ENCODE measurements around the gene PANK2. TPM values are rescaled to one million over a fixed set of nuclear protein-coding genes. Genes with fewer than 3 reads are reported as not detected.
A peak's percentile ranks its signal among the peaks of the same experiment; 100 is the strongest.
"Not testable (repeated sequence)": the region's sequence is repeated elsewhere in the genome, so short reads cannot be mapped to it uniquely, and the experiment has no call there.

PANK2 gene
- total RNA-seq, 4 donors from 2014 or later: 49.0 to 58.1 (median 54.3) TPM

DNA sequence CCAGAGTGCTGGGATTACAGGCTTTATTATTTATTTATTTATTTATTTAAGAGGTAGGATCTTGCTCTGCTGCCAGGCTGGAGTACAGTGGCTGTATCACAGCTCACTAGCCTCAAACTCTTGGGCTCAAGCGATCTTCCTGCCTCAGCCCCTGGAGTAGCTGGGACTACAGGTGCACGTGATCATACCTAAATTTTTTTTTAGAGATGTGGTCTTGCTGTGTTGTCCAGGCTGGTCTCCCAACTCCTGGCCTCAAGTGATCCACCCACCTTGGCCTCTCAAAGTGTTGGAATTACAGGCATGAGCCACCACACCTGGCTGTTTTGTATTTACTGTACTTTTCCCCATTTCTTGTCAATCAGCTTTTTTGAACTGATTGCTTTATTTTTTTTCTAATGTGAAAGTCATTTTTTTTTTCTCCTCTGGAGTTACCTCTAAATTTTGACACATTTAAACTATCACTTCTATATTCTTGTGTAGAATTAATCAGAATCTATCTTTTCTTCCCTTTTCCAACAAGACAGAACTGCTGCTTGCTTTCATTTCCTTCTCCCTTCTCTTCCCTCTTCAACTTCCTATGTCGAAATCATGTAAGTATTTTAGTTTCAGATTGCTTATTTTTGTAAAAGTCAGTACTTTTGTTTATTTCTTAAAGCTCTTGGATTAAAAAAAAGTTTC is 12.0 kb downstream of the PANK2 start:
- 48 to 76% methylated on average over 2 to 3 of the region's 3 CpGs for WGBS, 2 donors (ENCODE audit: low coverage in 1 of 2)
- peaks cover 12 to 98% (median 31%) of the 10 kb centered on the region in 3 donors for H3K4me1 ChIP-seq
- no peak for ATAC-seq
- no peaks in the 10 kb centered on the region for H3K27me3 ChIP-seq
- no peaks in the 10 kb centered on the region for H3K9me3 ChIP-seq
- TF ChIP-seq, protein P1, sequence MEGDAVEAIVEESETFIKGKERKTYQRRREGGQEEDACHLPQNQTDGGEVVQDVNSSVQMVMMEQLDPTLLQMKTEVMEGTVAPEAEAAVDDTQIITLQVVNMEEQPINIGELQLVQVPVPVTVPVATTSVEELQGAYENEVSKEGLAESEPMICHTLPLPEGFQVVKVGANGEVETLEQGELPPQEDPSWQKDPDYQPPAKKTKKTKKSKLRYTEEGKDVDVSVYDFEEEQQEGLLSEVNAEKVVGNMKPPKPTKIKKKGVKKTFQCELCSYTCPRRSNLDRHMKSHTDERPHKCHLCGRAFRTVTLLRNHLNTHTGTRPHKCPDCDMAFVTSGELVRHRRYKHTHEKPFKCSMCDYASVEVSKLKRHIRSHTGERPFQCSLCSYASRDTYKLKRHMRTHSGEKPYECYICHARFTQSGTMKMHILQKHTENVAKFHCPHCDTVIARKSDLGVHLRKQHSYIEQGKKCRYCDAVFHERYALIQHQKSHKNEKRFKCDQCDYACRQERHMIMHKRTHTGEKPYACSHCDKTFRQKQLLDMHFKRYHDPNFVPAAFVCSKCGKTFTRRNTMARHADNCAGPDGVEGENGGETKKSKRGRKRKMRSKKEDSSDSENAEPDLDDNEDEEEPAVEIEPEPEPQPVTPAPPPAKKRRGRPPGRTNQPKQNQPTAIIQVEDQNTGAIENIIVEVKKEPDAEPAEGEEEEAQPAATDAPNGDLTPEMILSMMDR (IDR thresholded peaks at IDR 0.05): no peak
- TF ChIP-seq POLR2AphosphoS5 (IDR thresholded peaks at IDR 0.05): no peak
- TF ChIP-seq EP300 (IDR thresholded peaks at IDR 0.05): no peak
- no peak for TF ChIP-seq POLR2A (IDR thresholded peaks at IDR 0.05)
- peak overlapping the region in 2 of 4 donors; percentile 14 to 59 for H3K27ac ChIP-seq
- peak overlapping the region in 1 of 2 donors; percentile 16 for H3K4me3 ChIP-seq
- H3K36me3 ChIP-seq: no peaks in the 10 kb centered on the region

DNA sequence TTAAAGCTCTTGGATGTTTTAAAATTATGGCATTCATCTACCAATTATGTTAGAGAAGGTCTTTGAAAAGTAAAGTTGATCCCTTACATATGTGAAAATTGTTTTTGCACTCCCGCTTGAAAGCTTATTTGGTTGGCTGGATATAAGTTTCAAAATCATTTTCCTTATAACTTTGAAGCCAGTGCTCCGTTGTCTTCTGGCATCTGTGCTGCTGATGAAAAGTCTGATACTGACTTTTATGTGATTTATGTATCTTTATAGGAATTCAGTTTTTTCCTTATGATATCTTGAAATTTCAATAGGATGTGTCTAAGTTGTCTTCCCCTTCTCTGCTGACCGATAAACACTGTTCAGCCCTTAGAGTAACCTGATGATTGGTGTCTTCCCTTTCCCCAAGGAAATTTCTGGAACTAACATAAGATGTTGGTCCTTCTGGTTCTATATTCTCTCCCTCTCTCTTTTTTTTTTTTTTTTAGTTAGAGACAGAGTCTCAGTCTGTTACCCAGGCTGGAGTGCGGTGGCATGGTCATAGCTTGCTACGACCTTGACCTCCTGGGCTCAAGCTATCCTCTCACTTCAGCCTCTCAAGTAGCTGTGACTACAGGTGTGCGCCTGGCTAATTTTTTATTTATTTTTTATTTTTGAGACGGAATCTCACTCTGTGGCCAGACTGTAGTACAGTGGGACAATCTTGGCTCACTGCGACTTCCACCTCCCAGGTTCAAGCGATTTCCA is 12.7 kb downstream of the PANK2 start:
- TF ChIP-seq POLR2AphosphoS5 (IDR thresholded peaks at IDR 0.05): no peak
- no peak for TF ChIP-seq POLR2A (IDR thresholded peaks at IDR 0.05)
- TF ChIP-seq EP300 (IDR thresholded peaks at IDR 0.05): no peak
- TF ChIP-seq, protein P1 (IDR thresholded peaks at IDR 0.05): no peak
- H3K4me1 ChIP-seq: peaks cover 8 to 96% (median 24%) of the 10 kb centered on the region in 3 donors
- no peaks in the 10 kb centered on the region for H3K27me3 ChIP-seq
- H3K9me3 ChIP-seq: no peaks in the 10 kb centered on the region
- H3K27ac ChIP-seq: peak overlapping the region in 2 of 4 donors; percentile 14 to 59
- ATAC-seq: no peak
- peak overlapping the region in 1 of 2 donors; percentile 16 for H3K4me3 ChIP-seq
- no peaks in the 10 kb centered on the region for H3K36me3 ChIP-seq
- WGBS, 2 donors (ENCODE audit: low coverage in 1 of 2): 65 to 72% methylated on average over 8 to 9 of the region's 9 CpGs

DNA sequence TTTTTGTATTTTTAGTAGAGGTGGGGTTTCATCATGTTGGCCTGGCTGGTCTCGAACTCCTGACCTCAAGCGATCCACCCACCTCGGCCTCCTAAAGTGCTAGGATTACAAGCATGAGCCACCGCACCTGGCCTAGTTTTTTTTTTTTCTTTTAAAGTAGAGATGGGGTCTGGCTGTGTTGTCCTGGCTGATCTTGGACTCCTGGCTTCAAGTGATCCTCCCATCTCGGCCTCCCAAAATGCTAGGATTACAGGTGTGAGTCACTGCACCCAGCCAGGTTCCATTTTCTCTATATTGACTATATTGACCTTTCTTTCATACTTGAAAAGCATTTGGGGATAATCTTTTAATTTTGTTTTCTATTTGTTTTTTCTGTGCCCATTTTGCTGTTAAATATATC is 13.3 kb downstream of the PANK2 start:
- peak overlapping the region in 2 of 4 donors; percentile 14 to 59 for H3K27ac ChIP-seq
- WGBS, 2 donors (ENCODE audit: low coverage in 1 of 2): 87% methylated on average over 5 of the region's 5 CpGs; no CpG with 5 or more reads in 1 of the 2 donors
- H3K4me1 ChIP-seq: peaks cover 5 to 91% (median 21%) of the 10 kb centered on the region in 3 donors
- no peak for ATAC-seq
- no peaks in the 10 kb centered on the region for H3K27me3 ChIP-seq
- no peak for TF ChIP-seq POLR2AphosphoS5 (IDR thresholded peaks at IDR 0.05)
- TF ChIP-seq EP300 (IDR thresholded peaks at IDR 0.05): no peak
- TF ChIP-seq, protein P1 (IDR thresholded peaks at IDR 0.05): no peak
- TF ChIP-seq POLR2A (IDR thresholded peaks at IDR 0.05): no peak
- H3K9me3 ChIP-seq: no peaks in the 10 kb centered on the region
- no peak overlapping the region for H3K4me3 ChIP-seq
- no peaks in the 10 kb centered on the region for H3K36me3 ChIP-seq

DNA sequence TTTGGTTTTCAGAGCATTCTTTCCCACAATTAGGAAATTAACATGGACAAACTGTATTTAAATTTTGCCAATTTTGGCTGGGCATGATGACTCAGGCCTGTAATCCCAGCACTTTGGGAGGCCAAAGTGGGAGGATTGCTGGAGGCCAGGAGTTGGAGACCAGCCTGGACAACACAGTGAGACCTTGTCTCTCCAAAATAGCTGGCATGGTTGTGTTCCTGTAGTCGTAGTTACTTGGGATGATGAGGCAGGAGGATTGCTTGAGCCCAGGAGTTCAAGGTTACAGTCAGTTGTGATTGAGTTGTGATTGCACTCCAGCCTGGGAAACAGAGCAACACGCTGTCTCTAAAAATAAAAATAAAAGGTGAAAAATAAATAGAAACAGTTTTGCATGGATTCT is 15.0 kb downstream of the PANK2 start:
- WGBS, 2 donors (ENCODE audit: low coverage in 1 of 2): 63% methylated on average over 2 of the region's 2 CpGs
- no peak for ATAC-seq

DNA sequence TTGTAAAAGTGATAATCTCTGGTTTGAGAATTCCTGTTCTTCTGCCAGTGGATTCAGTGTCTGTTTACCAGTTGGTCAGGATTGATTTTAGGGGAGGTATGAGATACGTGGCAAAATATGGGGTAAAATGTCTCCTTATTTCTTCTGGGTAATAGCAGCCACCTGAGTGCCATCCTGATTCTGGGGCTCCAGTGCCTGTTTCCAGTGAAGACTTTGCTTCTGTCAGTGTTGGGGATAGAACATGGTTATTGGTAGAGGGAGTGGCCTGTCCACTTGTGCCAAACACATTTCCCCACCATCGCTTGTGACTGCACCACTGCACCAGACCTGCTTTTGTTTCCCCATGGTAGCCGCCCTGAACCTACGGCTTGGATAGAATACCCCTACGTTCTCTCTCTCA is 15.7 kb downstream of the PANK2 start:
- ATAC-seq: no peak

More for the DNA sequence above, 15.0 kb downstream of the PANK2 start:
- no peaks in the 10 kb centered on the region for H3K9me3 ChIP-seq
- H3K36me3 ChIP-seq: peaks cover 0 to 15% of the 10 kb centered on the region in 2 donors
- TF ChIP-seq POLR2A (IDR thresholded peaks at IDR 0.05) (no peak), POLR2AphosphoS5 (IDR thresholded peaks at IDR 0.05) (no peak)
- no peak overlapping the region for H3K4me3 ChIP-seq
- peaks cover 5 to 82% (median 18%) of the 10 kb centered on the region in 3 donors for H3K4me1 ChIP-seq
- no peaks in the 10 kb centered on the region for H3K27me3 ChIP-seq
- H3K27ac ChIP-seq: no peak overlapping the region

DNA sequence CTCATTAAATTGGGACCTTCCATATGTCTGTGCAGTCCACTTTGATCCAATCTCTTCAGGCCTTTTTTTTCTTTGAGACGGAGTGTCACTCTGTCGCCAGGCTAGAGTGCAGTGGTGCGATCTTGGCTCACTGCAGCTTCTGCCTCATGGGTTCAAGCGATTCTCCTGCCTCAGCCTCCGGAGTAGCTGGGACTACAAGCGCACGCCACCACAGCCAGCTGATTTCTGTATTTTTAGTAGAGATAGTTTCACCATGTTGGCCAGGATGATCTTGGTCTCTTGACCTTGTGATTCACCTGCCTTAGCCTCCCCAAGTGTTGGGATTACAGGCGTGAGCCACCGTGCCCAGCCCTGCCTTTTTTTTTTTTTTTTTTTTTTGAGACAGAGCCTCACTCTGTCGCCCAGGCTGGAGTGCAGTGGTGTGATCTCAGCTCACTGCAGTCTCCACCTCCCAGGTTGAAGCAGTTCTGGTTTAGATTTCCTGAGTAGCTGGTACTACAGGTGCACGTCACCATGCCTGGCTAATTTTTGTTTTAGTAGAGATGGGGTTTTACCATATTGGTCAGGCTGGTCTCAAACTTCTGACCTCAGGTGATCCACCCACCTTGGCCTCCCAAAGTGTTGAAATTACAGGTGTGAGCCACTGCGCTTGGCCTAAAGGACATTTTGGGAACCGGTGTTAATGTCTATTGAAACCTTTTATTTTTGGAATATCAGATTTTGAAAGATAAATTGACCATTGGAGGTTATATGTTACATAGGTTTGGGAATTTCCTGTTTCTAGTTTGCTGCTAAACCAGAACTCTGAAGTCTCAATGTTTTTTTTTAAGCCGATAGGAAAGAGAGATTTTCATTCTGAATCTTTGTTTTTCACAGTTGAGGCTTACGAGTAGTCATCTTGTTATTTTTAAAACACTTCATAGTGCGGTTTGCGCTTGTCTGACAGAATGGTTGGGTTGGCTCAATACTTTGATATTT is 17.8 kb downstream of the PANK2 start:
- peaks cover 2 to 63% (median 6%) of the 10 kb centered on the region in 3 donors for H3K4me1 ChIP-seq
- H3K36me3 ChIP-seq: peaks cover 0 to 43% of the 10 kb centered on the region in 2 donors
- not testable (repeated sequence) for H3K27ac ChIP-seq, ATAC-seq, H3K27me3 ChIP-seq, H3K4me3 ChIP-seq, H3K9me3 ChIP-seq
- WGBS, 2 donors (ENCODE audit: low coverage in 1 of 2): 83 to 84% methylated on average over 9 to 11 of the region's 17 CpGs

More for the DNA sequence above, 15.7 kb downstream of the PANK2 start:
- Histone ChIP-seq H3K9me3 (no peaks in the 10 kb centered on the region), H3K4me3 (no peak overlapping the region), H3K4me1 (peaks cover 5 to 76% (median 18%) of the 10 kb centered on the region in 3 donors), H3K27ac (no peak overlapping the region), H3K27me3 (no peaks in the 10 kb centered on the region), H3K36me3 (peaks cover 0 to 21% of the 10 kb centered on the region in 2 donors)
- WGBS, 2 donors (ENCODE audit: low coverage in 1 of 2): 60 to 77% methylated on average over 2 to 5 of the region's 5 CpGs
- TF ChIP-seq EP300 (IDR thresholded peaks at IDR 0.05): no peak
- no peak for TF ChIP-seq POLR2A (IDR thresholded peaks at IDR 0.05)
- TF ChIP-seq, protein P1 (IDR thresholded peaks at IDR 0.05): no peak
- no peak for TF ChIP-seq POLR2AphosphoS5 (IDR thresholded peaks at IDR 0.05)

Data from gastroesophageal sphincter (tissue), 4 donors.